Suprapubic skin (tissue), 4 donors: Measurements from ENCODE around the gene PCIF1.

Experiments used
- EP300 ChIP-seq: sonication (generic); formaldehyde crosslinking; IDR thresholded peaks from one replicate; pipeline ENCODE4 v1.6.1; 2017; ENCODE audit warnings: antibody characterized with exemption
- POLR2A ChIP-seq, 2 donors: fragments of 450-650 bp; IDR thresholded peaks; one replicate each; pipeline ENCODE4 v1.6.1; 2017; ENCODE audit warnings: antibody characterized with exemption in 2 of 2, mild to moderate bottlenecking in 2 of 2, moderate library complexity in 2 of 2
- POLR2AphosphoS5 ChIP-seq, 3 donors: sonication (generic); formaldehyde crosslinking; IDR thresholded peaks; one replicate each; pipeline ENCODE4 v1.6.1; 2017; ENCODE audit warnings: antibody characterized with exemption in 3 of 3
- TF ChIP-seq, protein P1 (sequence below), 2 donors: fragments of 200-600 bp in 1 of 2; fragments of 450-650 bp in 1 of 2; sonication (generic) in 1 of 2; IDR thresholded peaks; one replicate each; pipeline ENCODE4 v1.5.1; 2016 to 2019; ENCODE audit warnings: antibody characterized with exemption in 2 of 2, mild to moderate bottlenecking in 1 of 2, moderate library complexity in 1 of 2

- TF ChIP-seq, protein P1, sequence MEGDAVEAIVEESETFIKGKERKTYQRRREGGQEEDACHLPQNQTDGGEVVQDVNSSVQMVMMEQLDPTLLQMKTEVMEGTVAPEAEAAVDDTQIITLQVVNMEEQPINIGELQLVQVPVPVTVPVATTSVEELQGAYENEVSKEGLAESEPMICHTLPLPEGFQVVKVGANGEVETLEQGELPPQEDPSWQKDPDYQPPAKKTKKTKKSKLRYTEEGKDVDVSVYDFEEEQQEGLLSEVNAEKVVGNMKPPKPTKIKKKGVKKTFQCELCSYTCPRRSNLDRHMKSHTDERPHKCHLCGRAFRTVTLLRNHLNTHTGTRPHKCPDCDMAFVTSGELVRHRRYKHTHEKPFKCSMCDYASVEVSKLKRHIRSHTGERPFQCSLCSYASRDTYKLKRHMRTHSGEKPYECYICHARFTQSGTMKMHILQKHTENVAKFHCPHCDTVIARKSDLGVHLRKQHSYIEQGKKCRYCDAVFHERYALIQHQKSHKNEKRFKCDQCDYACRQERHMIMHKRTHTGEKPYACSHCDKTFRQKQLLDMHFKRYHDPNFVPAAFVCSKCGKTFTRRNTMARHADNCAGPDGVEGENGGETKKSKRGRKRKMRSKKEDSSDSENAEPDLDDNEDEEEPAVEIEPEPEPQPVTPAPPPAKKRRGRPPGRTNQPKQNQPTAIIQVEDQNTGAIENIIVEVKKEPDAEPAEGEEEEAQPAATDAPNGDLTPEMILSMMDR (IDR thresholded peaks at IDR 0.05) = no peak
- TF ChIP-seq POLR2AphosphoS5 (IDR thresholded peaks at IDR 0.05) (no peak), POLR2A (IDR thresholded peaks at IDR 0.05) (no peak), EP300 (no peak)
These were observed 33.1 kb downstream of the PCIF1 start for GRCh38 chr20:45967551-45968080.
